ENCODE results near the gene GJD4.

GJD4 gene

GRCh38 chr10:35600193-35600592, 4.9 kb upstream of the GJD4 start:
- H3K4me3 ChIP-seq = no peak overlapping the region
- no peak for DNase-seq (ENCODE audit: low read depth, low spot score)
- no peak overlapping the region for H3K9ac ChIP-seq (ENCODE audit: insufficient read length)
- no peak overlapping the region for H3K27ac ChIP-seq
- no peaks in the 10 kb centered on the region for H3K36me3 ChIP-seq (ENCODE audit: insufficient read depth, low read length)
- H3K9me3 ChIP-seq (ENCODE audit: low read depth, low read length) = no peaks in the 10 kb centered on the region
- TF ChIP-seq EZH2 (IDR thresholded peaks at IDR 0.05) = no peak

- H3K4me3 ChIP-seq = no peak overlapping the region
These were observed 1.3 kb downstream of the GJD4 start for GRCh38 chr10:35606430-35606829.

GRCh38 chr10:35607475-35608327, 2.6 kb downstream of the GJD4 start:
- H3K9me3 ChIP-seq (ENCODE audit: low read depth, low read length) = no peaks in the 10 kb centered on the region
- H3K9ac ChIP-seq (ENCODE audit: insufficient read length) = no peak overlapping the region
- H3K27ac ChIP-seq = no peak overlapping the region
- no peak for TF ChIP-seq POLR2AphosphoS5 (IDR thresholded peaks at IDR 0.05; ENCODE audit: borderline replicate concordance, low read depth, low read length)
- TF ChIP-seq FOXP2 (optimal IDR thresholded peaks at IDR 0.05; ENCODE audit: control extremely low read depth, extremely low read length, insufficient read depth) = no peak
- no peak for TF ChIP-seq EZH2 (IDR thresholded peaks at IDR 0.05)
- no peaks in the 10 kb centered on the region for H3K36me3 ChIP-seq (ENCODE audit: insufficient read depth, low read length)
- DNase-seq (ENCODE audit: low read depth, low spot score) = no peak
- H3K4me3 ChIP-seq = no peak overlapping the region

More at GRCh38 chr10:35606430-35606829, 1.3 kb downstream of the GJD4 start:
- Histone ChIP-seq H3K9me3 (ENCODE audit: low read depth, low read length) (no peaks in the 10 kb centered on the region), H3K36me3 (ENCODE audit: insufficient read depth, low read length) (no peaks in the 10 kb centered on the region), H3K9ac (ENCODE audit: insufficient read length) (no peak overlapping the region), H3K27ac (no peak overlapping the region)
- TF ChIP-seq EZH2 (IDR thresholded peaks at IDR 0.05) (no peak), FOXP2 (optimal IDR thresholded peaks at IDR 0.05; ENCODE audit: control extremely low read depth, extremely low read length, insufficient read depth) (no peak), POLR2AphosphoS5 (IDR thresholded peaks at IDR 0.05; ENCODE audit: borderline replicate concordance, low read depth, low read length) (no peak)
- DNase-seq (ENCODE audit: low read depth, low spot score) = no peak

GRCh38 chr10:35608328-35608672, 3.2 kb downstream of the GJD4 start:
- Histone ChIP-seq H3K36me3 (ENCODE audit: insufficient read depth, low read length) (no peaks in the 10 kb centered on the region), H3K27ac (no peak overlapping the region), H3K9ac (ENCODE audit: insufficient read length) (no peak overlapping the region), H3K9me3 (ENCODE audit: low read depth, low read length) (no peaks in the 10 kb centered on the region), H3K4me3 (no peak overlapping the region)
- TF ChIP-seq FOXP2 (optimal IDR thresholded peaks at IDR 0.05; ENCODE audit: control extremely low read depth, extremely low read length, insufficient read depth) = no peak
- no peak for TF ChIP-seq EZH2 (IDR thresholded peaks at IDR 0.05)
- TF ChIP-seq POLR2AphosphoS5 (IDR thresholded peaks at IDR 0.05; ENCODE audit: borderline replicate concordance, low read depth, low read length) = no peak
- no peak for DNase-seq (ENCODE audit: low read depth, low spot score)

- no peaks in the 10 kb centered on the region for H3K9me3 ChIP-seq (ENCODE audit: low read depth, low read length)
- H3K4me3 ChIP-seq = no peak overlapping the region
- TF ChIP-seq POLR2AphosphoS5 (IDR thresholded peaks at IDR 0.05; ENCODE audit: borderline replicate concordance, low read depth, low read length) (no peak), EZH2 (IDR thresholded peaks at IDR 0.05) (no peak), FOXP2 (optimal IDR thresholded peaks at IDR 0.05; ENCODE audit: control extremely low read depth, extremely low read length, insufficient read depth) (no peak)
- H3K36me3 ChIP-seq (ENCODE audit: insufficient read depth, low read length) = no peaks in the 10 kb centered on the region
- no peak for DNase-seq (ENCODE audit: low read depth, low spot score)
- H3K9ac ChIP-seq (ENCODE audit: insufficient read length) = no peak overlapping the region
- H3K27ac ChIP-seq = no peak overlapping the region
These were observed 6.6 kb downstream of the GJD4 start for GRCh38 chr10:35611750-35612149.

- no peak for DNase-seq (ENCODE audit: low read depth, low spot score)
These were observed 7.4 kb downstream of the GJD4 start for GRCh38 chr10:35612385-35613106.

GRCh38 chr10:35613107-35613440, 7.9 kb downstream of the GJD4 start:
- Histone ChIP-seq H3K9ac (ENCODE audit: insufficient read length) (no peak overlapping the region), H3K36me3 (ENCODE audit: insufficient read depth, low read length) (no peaks in the 10 kb centered on the region), H3K9me3 (ENCODE audit: low read depth, low read length) (no peaks in the 10 kb centered on the region), H3K4me3 (no peak overlapping the region), H3K27ac (no peak overlapping the region)
- TF ChIP-seq POLR2AphosphoS5 (IDR thresholded peaks at IDR 0.05; ENCODE audit: borderline replicate concordance, low read depth, low read length) (no peak), FOXP2 (optimal IDR thresholded peaks at IDR 0.05; ENCODE audit: control extremely low read depth, extremely low read length, insufficient read depth) (no peak), EZH2 (IDR thresholded peaks at IDR 0.05) (no peak)
- DNase-seq (ENCODE audit: low read depth, low spot score) = no peak

More at GRCh38 chr10:35612385-35613106, 7.4 kb downstream of the GJD4 start:
- Histone ChIP-seq H3K4me3 (no peak overlapping the region), H3K27ac (no peak overlapping the region), H3K9ac (ENCODE audit: insufficient read length) (no peak overlapping the region), H3K9me3 (ENCODE audit: low read depth, low read length) (no peaks in the 10 kb centered on the region), H3K36me3 (ENCODE audit: insufficient read depth, low read length) (no peaks in the 10 kb centered on the region)
- TF ChIP-seq EZH2 (IDR thresholded peaks at IDR 0.05) = no peak
- no peak for TF ChIP-seq FOXP2 (optimal IDR thresholded peaks at IDR 0.05; ENCODE audit: control extremely low read depth, extremely low read length, insufficient read depth)
- no peak for TF ChIP-seq POLR2AphosphoS5 (IDR thresholded peaks at IDR 0.05; ENCODE audit: borderline replicate concordance, low read depth, low read length)

- Histone ChIP-seq H3K4me3 (no peak overlapping the region), H3K27ac (no peak overlapping the region), H3K36me3 (ENCODE audit: insufficient read depth, low read length) (no peaks in the 10 kb centered on the region), H3K9ac (ENCODE audit: insufficient read length) (no peak overlapping the region), H3K9me3 (ENCODE audit: low read depth, low read length) (no peaks in the 10 kb centered on the region)
- TF ChIP-seq POLR2AphosphoS5 (IDR thresholded peaks at IDR 0.05; ENCODE audit: borderline replicate concordance, low read depth, low read length) (no peak), EZH2 (IDR thresholded peaks at IDR 0.05) (no peak), FOXP2 (optimal IDR thresholded peaks at IDR 0.05; ENCODE audit: control extremely low read depth, extremely low read length, insufficient read depth) (no peak)
- DNase-seq (ENCODE audit: low read depth, low spot score) = no peak
These were observed 8.6 kb downstream of the GJD4 start for GRCh38 chr10:35613597-35614226.

Measured in SK-N-MC (cell line).